ENCODE measurements around the gene GAS2L2.

GRCh38 chr17:35733366-35733765 is 19.7 kb downstream of the GAS2L2 start:
- TF ChIP-seq EZH2 (IDR thresholded peaks at IDR 0.05; ENCODE audit: insufficient read depth, poor library complexity, severe bottlenecking), result no peak
- TF ChIP-seq EZH2phosphoT487 (IDR thresholded peaks at IDR 0.05; ENCODE audit: insufficient read depth, low read depth), result no peak
